GM21367 (cell line): ENCODE data around the gene BIRC5.

Source experiments
- ATAC-seq: cut with Tn5 transposase; IDR thresholded peaks from one replicate; pipeline ENCODE4 v1.9.1; 2021; ENCODE audit not compliant: unreplicated experiment

BIRC5 gene

DNA sequence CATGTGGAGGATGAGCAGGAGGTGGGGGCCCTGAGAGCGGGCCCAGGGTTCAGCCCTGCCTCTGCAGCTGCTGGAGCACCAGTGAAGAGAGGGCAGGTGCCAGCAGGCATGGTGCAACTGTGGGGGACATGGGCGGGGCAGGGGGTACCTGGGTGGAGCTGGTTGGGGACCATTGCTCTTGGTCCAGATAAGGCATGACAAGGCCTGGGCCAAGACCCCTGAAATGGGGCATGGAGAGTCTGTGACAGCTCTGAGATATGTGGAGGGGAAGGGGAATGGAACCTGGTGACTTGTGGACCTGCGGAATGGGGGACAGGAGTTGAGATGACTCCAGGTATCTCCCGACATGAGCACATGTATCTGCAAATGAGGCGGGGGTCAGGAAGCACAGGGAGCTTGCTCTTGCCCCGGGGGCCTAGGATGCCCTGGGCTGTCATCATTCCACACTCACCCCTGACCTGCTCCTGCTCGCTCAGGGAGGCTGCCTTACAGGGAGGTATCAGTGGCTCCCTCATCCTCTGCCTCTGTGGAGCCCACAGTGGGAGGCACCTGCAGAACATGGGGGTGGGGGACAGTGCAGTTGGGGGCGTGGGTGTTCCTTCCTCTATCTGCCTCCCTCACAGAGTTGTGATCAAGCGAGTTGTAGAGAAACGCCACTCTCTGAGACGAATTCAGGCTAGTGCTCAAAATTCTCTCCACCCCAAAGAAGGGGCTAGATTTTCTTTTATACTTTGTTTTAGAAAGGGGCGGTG is 57.5 kb downstream of the BIRC5 start:
- no peak for ATAC-seq

DNA sequence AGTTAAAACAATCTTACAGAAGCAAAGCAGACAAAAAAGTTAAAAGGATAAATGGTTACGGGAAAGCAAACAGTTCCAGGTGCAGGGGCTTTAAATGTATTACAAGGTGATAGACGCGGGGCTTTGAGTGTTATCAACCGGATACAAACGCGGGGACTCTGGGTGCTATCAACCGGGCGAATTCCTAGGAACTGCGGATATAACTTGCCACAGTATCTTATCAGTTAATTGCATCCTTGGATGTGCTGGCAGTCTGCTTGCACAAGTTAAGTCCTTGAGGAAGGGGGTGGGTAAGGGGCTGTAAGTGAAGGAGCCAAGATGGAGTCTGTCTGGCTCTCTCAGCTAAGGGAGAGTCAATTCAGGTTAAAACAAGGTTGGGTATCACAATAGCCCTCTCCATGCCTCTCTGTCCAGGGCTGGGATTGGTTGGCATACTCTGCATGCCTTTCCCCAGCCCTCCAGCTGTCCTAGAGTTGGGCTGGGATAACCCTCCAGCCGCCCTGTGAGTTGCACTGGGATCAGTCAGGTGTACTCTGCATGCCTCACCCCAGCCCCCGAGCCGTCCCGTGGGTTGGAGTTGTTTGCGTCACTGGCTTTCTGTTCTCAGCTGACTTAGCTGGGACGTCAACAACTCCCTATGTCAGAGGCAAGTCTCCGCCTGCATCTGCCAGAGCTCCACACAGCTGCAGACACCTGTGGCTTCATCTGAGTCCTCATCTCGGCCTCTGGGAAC is 58.3 kb downstream of the BIRC5 start:
- no peak for ATAC-seq

DNA sequence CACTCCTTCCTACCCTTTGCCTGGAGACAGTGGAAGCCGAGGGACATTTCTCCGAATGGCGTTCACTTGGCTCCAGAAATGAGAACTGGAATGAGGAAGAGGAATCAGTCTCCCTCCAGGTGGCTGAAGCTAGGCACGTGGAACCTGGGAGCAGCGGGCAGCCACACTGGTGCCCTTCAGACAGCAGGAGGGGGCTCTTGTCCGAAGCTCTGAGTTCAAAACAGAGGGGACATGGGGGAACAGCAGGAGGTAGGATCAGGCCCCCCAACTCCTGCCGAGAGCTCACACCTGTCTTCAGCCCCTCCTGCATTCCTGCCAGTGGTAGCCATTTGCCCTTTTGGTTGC is 58.8 kb downstream of the BIRC5 start:
- ATAC-seq = no peak

DNA sequence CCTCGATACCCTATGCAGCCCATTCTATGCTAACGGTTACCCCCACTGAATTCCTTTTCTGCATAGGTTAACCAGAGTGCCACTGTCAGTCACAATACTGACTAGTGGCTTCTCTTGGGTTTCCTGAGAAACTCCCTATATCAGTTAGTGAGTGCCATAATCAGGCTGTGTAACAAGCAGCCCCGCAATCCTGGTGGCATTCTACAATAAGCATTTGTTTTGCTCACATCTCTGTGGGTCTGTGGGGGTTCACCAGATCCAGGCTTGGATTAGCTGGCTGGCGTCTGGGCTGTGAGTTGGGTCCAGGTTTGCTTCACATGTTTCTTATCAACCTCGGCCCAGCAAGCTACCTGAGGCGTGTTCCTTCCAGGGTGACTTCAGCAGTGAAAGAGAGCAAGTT is 59.8 kb downstream of the BIRC5 start:
- ATAC-seq = no peak
